MCF 10A (cell line): ENCODE data around the gene HSP90AB1. TPM values are rescaled to one million over a fixed set of nuclear protein-coding genes. Genes with fewer than 3 reads are reported as not detected.
"Not testable (repeated sequence)": the region's sequence is repeated elsewhere in the genome, so short reads cannot be mapped to it uniquely, and the experiment has no call there.

Experiments used
- BruUV-seq: library from RNA; stranded (reverse); fragments of 400-500 nt; replicated peaks from 2 replicates; lab custom pipeline; 2021; lab: Mats Ljungman, UMichigan
- CTCF ChIA-PET: fragments of 300-600 bp; sonication (Branson Sonifier 250); formaldehyde crosslinking; extraction: SDS; loops from one replicate; lab custom pipeline; 2021; ENCODE audit warnings: antibody characterized with exemption, inconsistent platforms; lab: Yijun Ruan, JAX
- POLR2A ChIA-PET: fragments of 300-600, 350-650 bp; sonication (Branson Sonifier 250); formaldehyde crosslinking; extraction: SDS; loops from one replicate; lab custom pipeline; 2020; ENCODE audit warnings: antibody characterized with exemption, inconsistent platforms; lab: Yijun Ruan, JAX
- DNase-seq: peaks from one replicate; pipeline ENCODE4 v3.0.0-alpha.2; 2018; ENCODE audit not compliant: unreplicated experiment
- H3K27ac Mint-ChIP-seq: one replicate; pipeline ENCODE4 v1.8.0; 2022; ENCODE audit warnings: mild to moderate bottlenecking, low read depth, mixed read lengths; ENCODE audit not compliant: unreplicated experiment
- H3K27me3 Mint-ChIP-seq: one replicate; pipeline ENCODE4 v1.8.0; 2022; ENCODE audit warnings: mixed read lengths; ENCODE audit not compliant: insufficient read depth, unreplicated experiment
- H3K36me3 Mint-ChIP-seq: one replicate; pipeline ENCODE4 v1.8.0; 2022; ENCODE audit warnings: mild to moderate bottlenecking, moderate library complexity, mixed read lengths; ENCODE audit not compliant: insufficient read depth, unreplicated experiment
- H3K4me1 Mint-ChIP-seq: one replicate; pipeline ENCODE4 v1.8.0; 2022; ENCODE audit warnings: mixed read lengths; ENCODE audit not compliant: insufficient read depth, unreplicated experiment
- H3K4me3 Mint-ChIP-seq: one replicate; pipeline ENCODE4 v1.8.0; 2022; ENCODE audit warnings: mild to moderate bottlenecking, moderate library complexity, mixed read lengths; ENCODE audit not compliant: unreplicated experiment
- H3K9me3 Mint-ChIP-seq: one replicate; pipeline ENCODE4 v1.8.0; 2022; ENCODE audit warnings: mixed read lengths; ENCODE audit not compliant: unreplicated experiment
- CTCF ChIP-seq: fragments of 200-600 bp; IDR thresholded peaks from one replicate; pipeline ENCODE4 v1.8.0; 2022; ENCODE audit warnings: antibody characterized with exemption, mild to moderate bottlenecking; ENCODE audit not compliant: unreplicated experiment
- intact Hi-C: fragments of 100-400 bp; cut with micrococcal nuclease; formaldehyde crosslinking; loops from 2 replicates; pipeline ENCODE4 v1.14.1; 2022
- total RNA-seq: library from RNA; stranded (reverse); gene quantifications from 2 replicates; pipeline ENCODE4 v1.2.3, GENCODE V29; 2022

The HSP90AB1 gene
- total RNA-seq, 1 experiment from 2014 or later: 577 TPM

- Mint-ChIP-seq H3K4me1 (peaks cover 39% of the 10 kb centered on the region), H3K36me3 (peaks cover 2% of the 10 kb centered on the region), H3K4me3 (no peak overlapping the region), H3K9me3 (no peaks in the 10 kb centered on the region), H3K27me3 (no peaks in the 10 kb centered on the region), H3K27ac (no peak overlapping the region)
- intact Hi-C loops: no loop called here
- DNase-seq: no peak
- no peak for TF ChIP-seq CTCF
- POLR2A ChIA-PET: interaction anchor here (1.1 kb wide), 1 partner anchor 25 kb away, joined by 3 read pairs; no protein-coding TSS in a partner anchor
- CTCF ChIA-PET: interaction anchor here (0.7 to 1.4 kb wide), 3 partner anchors 17 to 60 kb away, joined by 3 to 4 read pairs (median 4); partner anchors contain the start of gene HSP90AB1
- BruUV-seq: no TSS peak
These were observed 16.7 kb upstream of the HSP90AB1 start for GRCh38 chr6:44230034-44230675.

- H3K36me3 Mint-ChIP-seq, BruUV-seq, H3K4me3 Mint-ChIP-seq, H3K27ac Mint-ChIP-seq, POLR2A ChIA-PET, intact Hi-C loops, H3K9me3 Mint-ChIP-seq, H3K27me3 Mint-ChIP-seq, DNase-seq: not testable (repeated sequence)
- CTCF ChIA-PET: interaction anchor here (1.2 kb wide), 1 partner anchor 58 kb away, joined by 4 read pairs; no protein-coding TSS in a partner anchor
- H3K4me1 Mint-ChIP-seq: peaks cover 34% of the 10 kb centered on the region
These were observed 15.5 kb upstream of the HSP90AB1 start for GRCh38 chr6:44231426-44231825.

GRCh38 chr6:44232676-44233566, 14.0 kb upstream of the HSP90AB1 start:
- Mint-ChIP-seq H3K4me1 (peaks cover 20% of the 10 kb centered on the region), H3K36me3 (peaks cover 7% of the 10 kb centered on the region), H3K27ac (peak overlapping the region; percentile 49), H3K9me3 (no peaks in the 10 kb centered on the region), H3K27me3 (no peaks in the 10 kb centered on the region), H3K4me3 (no peak overlapping the region)
- BruUV-seq: no TSS peak
- no peak for DNase-seq
- POLR2A ChIA-PET: interaction anchor here (1.2 kb wide), 1 partner anchor 11 kb away, joined by 5 read pairs; no protein-coding TSS in a partner anchor
- intact Hi-C loops: no loop called here
- CTCF ChIA-PET: interaction anchor here (1.6 to 3.6 kb wide), 2 partner anchors 9 to 135 kb away, joined by 5 to 52 read pairs; partner anchors contain the start of gene SLC29A1
- TF ChIP-seq CTCF: no peak

- intact Hi-C loops: no loop called here
- Mint-ChIP-seq H3K4me3 (no peak overlapping the region), H3K4me1 (peaks cover 25% of the 10 kb centered on the region), H3K27me3 (no peaks in the 10 kb centered on the region), H3K27ac (peak overlapping the region; percentile 49), H3K36me3 (peaks cover 7% of the 10 kb centered on the region), H3K9me3 (no peaks in the 10 kb centered on the region)
- ChIA-PET CTCF (interaction anchor here (0.7 to 3.6 kb wide), 16 partner anchors 10 to 136 kb away, joined by 3 to 52 read pairs (median 5); partner anchors contain the start of genes SLC29A1 and SLC35B2), POLR2A (interaction anchor here (1.2 to 5.2 kb wide), 3 partner anchors 9 to 13 kb away, joined by 5 to 114 read pairs (median 6); partner anchors contain the start of gene HSP90AB1)
- DNase-seq: no peak
- no TSS peak for BruUV-seq
- no peak for TF ChIP-seq CTCF
These were observed 13.3 kb upstream of the HSP90AB1 start for GRCh38 chr6:44233567-44234100.
